Keratinocyte (primary cell): Measurements from ENCODE around the gene CARS1.

ENCODE experiments used
- CTCF ChIP-seq, 3 experiments: IDR thresholded peaks in 1 of 3; conservative IDR thresholded peaks in 1 of 3; optimal IDR thresholded peaks in 1 of 3; 2 replicates in 2 of 3; 3 replicates in 1 of 3; pipeline versions ENCODE3 to v1.5.1; 2011; ENCODE audit warnings: low read length in 3 of 3, mild to moderate bottlenecking in 3 of 3, moderate library complexity in 2 of 3, control low read depth in 1 of 3, inconsistent platforms in 1 of 3; ENCODE audit not compliant: insufficient read depth in 2 of 3; ENCODE audit errors: extremely low read depth in 1 of 3
- EZH2 ChIP-seq: IDR thresholded peaks from one replicate; pipeline ENCODE4 v1.6.1; 2012; ENCODE audit warnings: inconsistent platforms, mild to moderate bottlenecking, low read length, moderate library complexity

- no peak for TF ChIP-seq EZH2
- TF ChIP-seq CTCF (optimal IDR thresholded peaks at IDR 0.05 in 1 of 3, IDR thresholded peaks at IDR 0.05 in 1 of 3, conservative IDR thresholded peaks at IDR 0.05 in 1 of 3; ENCODE audit: extremely low read depth in 1 of 3, insufficient read depth in 2 of 3, low read length in 3 of 3): no peak
Measured at GRCh38 chr11:2958251-2958650, 99.0 kb downstream of the CARS1 start.
